ENCODE measurements around the gene SPATA21. TPM values are rescaled to one million over a fixed set of nuclear protein-coding genes. Genes with fewer than 3 reads are reported as not detected.

SPATA21 gene
- total RNA-seq, 1 experiment from 2014 or later = not detected

GRCh38 chr1:16420424-16421118 lies 16.7 kb downstream of the SPATA21 start:
- H2AFZ ChIP-seq (ENCODE audit: low read length) = no peak overlapping the region
- POLR2A ChIA-PET (ENCODE audit: unreplicated experiment) = interaction anchor here (0.5 kb wide), 1 partner anchor 203 kb away, joined by 3 read pairs; no protein-coding TSS in a partner anchor
- no peaks in the 10 kb centered on the region for H3K36me3 ChIP-seq (ENCODE audit: low read depth, low read length)
- intact Hi-C loops (cut with micrococcal nuclease) = no loop called here
- DNase-seq (no peak), ATAC-seq (no peak)
- no peaks in the 10 kb centered on the region for H3K9me2 ChIP-seq (replicated peaks; ENCODE audit: low read length)
- no peaks in the 10 kb centered on the region for H3K4me1 ChIP-seq (ENCODE audit: insufficient read depth, low read length)
- no peak overlapping the region for H3K4me3 ChIP-seq (ENCODE audit: low read length)
- no TSS peak for BruUV-seq (replicated peaks)
- H3F3A ChIP-seq (ENCODE audit: low read length, unreplicated experiment) = no peaks in the 10 kb centered on the region
- H3K4me2 ChIP-seq (ENCODE audit: low read length) = no peak overlapping the region
- no peaks in the 10 kb centered on the region for H3K9me3 ChIP-seq (ENCODE audit: low read length)
- no peak overlapping the region for H3K9ac ChIP-seq (ENCODE audit: low read length)
- no peak overlapping the region for H3K27ac ChIP-seq (ENCODE audit: low read length)
- CTCF ChIA-PET = no interaction called here
- no peaks in the 10 kb centered on the region for H3K79me2 ChIP-seq (ENCODE audit: low read length)
- no peaks in the 10 kb centered on the region for H4K20me1 ChIP-seq (ENCODE audit: low read length)
- no peak for TF ChIP-seq CTCF (conservative IDR thresholded peaks at IDR 0.05; ENCODE audit: low read depth, low read length)
- TF ChIP-seq EZH2phosphoT487 (IDR thresholded peaks at IDR 0.05; ENCODE audit: borderline replicate concordance, low read length) = no peak
- TF ChIP-seq EZH2 (IDR thresholded peaks at IDR 0.05; ENCODE audit: low read length, unreplicated experiment) = no peak
- no peaks in the 10 kb centered on the region for H3K27me3 ChIP-seq (ENCODE audit: low read length)

GRCh38 chr1:16418823-16419425 lies 18.3 kb downstream of the SPATA21 start:
- no peak overlapping the region for H3K4me2 ChIP-seq (ENCODE audit: low read length)
- H3K79me2 ChIP-seq (ENCODE audit: low read length) = no peaks in the 10 kb centered on the region
- no peaks in the 10 kb centered on the region for H3K9me2 ChIP-seq (replicated peaks; ENCODE audit: low read length)
- no peaks in the 10 kb centered on the region for H3F3A ChIP-seq (ENCODE audit: low read length, unreplicated experiment)
- no peak overlapping the region for H3K4me3 ChIP-seq (ENCODE audit: low read length)
- no TSS peak for BruUV-seq (replicated peaks)
- no peaks in the 10 kb centered on the region for H4K20me1 ChIP-seq (ENCODE audit: low read length)
- H2AFZ ChIP-seq (ENCODE audit: low read length) = no peak overlapping the region
- CTCF ChIA-PET = no interaction called here
- intact Hi-C loops (cut with micrococcal nuclease) = no loop called here
- no peaks in the 10 kb centered on the region for H3K36me3 ChIP-seq (ENCODE audit: low read depth, low read length)
- no peak overlapping the region for H3K27ac ChIP-seq (ENCODE audit: low read length)
- POLR2A ChIA-PET (ENCODE audit: unreplicated experiment) = no interaction called here
- no peaks in the 10 kb centered on the region for H3K4me1 ChIP-seq (ENCODE audit: insufficient read depth, low read length)
- DNase-seq (no peak), ATAC-seq (no peak)
- H3K9me3 ChIP-seq (ENCODE audit: low read length) = no peaks in the 10 kb centered on the region
- H3K9ac ChIP-seq (ENCODE audit: low read length) = no peak overlapping the region
- TF ChIP-seq EZH2phosphoT487 (IDR thresholded peaks at IDR 0.05; ENCODE audit: borderline replicate concordance, low read length) = no peak
- TF ChIP-seq EZH2 (IDR thresholded peaks at IDR 0.05; ENCODE audit: low read length, unreplicated experiment) = no peak
- TF ChIP-seq CTCF (conservative IDR thresholded peaks at IDR 0.05; ENCODE audit: low read depth, low read length) = no peak
- no peaks in the 10 kb centered on the region for H3K27me3 ChIP-seq (ENCODE audit: low read length)

- POLR2A ChIA-PET (ENCODE audit: unreplicated experiment) = no interaction called here
Observed at GRCh38 chr1:16413191-16413590, 24.0 kb downstream of the SPATA21 start.

More at GRCh38 chr1:16413191-16413590, 24.0 kb downstream of the SPATA21 start:
- Histone ChIP-seq H2AFZ (ENCODE audit: low read length) (no peak overlapping the region), H4K20me1 (ENCODE audit: low read length) (no peaks in the 10 kb centered on the region), H3K4me3 (ENCODE audit: low read length) (no peak overlapping the region), H3K36me3 (ENCODE audit: low read depth, low read length) (no peaks in the 10 kb centered on the region), H3K27ac (ENCODE audit: low read length) (no peak overlapping the region), H3K79me2 (ENCODE audit: low read length) (no peaks in the 10 kb centered on the region), H3K4me1 (ENCODE audit: insufficient read depth, low read length) (no peaks in the 10 kb centered on the region), H3K9me2 (replicated peaks; ENCODE audit: low read length) (no peaks in the 10 kb centered on the region), H3K9me3 (ENCODE audit: low read length) (no peaks in the 10 kb centered on the region), H3K9ac (ENCODE audit: low read length) (no peak overlapping the region), H3F3A (ENCODE audit: low read length, unreplicated experiment) (no peaks in the 10 kb centered on the region), H3K27me3 (ENCODE audit: low read length) (no peaks in the 10 kb centered on the region), H3K4me2 (ENCODE audit: low read length) (no peak overlapping the region)
- DNase-seq (no peak), ATAC-seq (no peak)
- CTCF ChIA-PET = no interaction called here
- intact Hi-C loops (cut with micrococcal nuclease) = no loop called here
- BruUV-seq (replicated peaks) = no TSS peak
- no peak for TF ChIP-seq CTCF (conservative IDR thresholded peaks at IDR 0.05; ENCODE audit: low read depth, low read length)
- no peak for TF ChIP-seq EZH2 (IDR thresholded peaks at IDR 0.05; ENCODE audit: low read length, unreplicated experiment)
- no peak for TF ChIP-seq EZH2phosphoT487 (IDR thresholded peaks at IDR 0.05; ENCODE audit: borderline replicate concordance, low read length)

Measured in PC-3 (cell line).